ENCODE measurements around the gene ZNF267.

DNA sequence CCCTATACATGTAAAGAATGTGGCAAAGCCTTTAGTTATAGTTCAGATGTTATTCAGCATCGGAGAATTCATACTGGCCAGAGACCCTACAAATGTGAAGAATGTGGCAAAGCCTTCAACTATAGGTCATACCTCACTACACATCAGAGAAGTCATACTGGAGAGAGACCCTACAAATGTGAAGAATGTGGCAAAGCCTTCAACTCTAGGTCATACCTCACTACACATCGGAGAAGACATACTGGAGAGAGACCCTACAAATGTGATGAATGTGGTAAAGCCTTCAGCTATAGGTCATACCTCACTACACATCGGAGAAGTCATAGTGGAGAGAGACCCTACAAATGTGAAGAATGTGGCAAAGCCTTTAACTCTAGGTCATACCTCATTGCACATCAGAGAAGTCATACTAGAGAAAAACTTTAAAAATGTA lies 42.5 kb downstream of the ZNF267 start:
- TF ChIP-seq, protein P1, sequence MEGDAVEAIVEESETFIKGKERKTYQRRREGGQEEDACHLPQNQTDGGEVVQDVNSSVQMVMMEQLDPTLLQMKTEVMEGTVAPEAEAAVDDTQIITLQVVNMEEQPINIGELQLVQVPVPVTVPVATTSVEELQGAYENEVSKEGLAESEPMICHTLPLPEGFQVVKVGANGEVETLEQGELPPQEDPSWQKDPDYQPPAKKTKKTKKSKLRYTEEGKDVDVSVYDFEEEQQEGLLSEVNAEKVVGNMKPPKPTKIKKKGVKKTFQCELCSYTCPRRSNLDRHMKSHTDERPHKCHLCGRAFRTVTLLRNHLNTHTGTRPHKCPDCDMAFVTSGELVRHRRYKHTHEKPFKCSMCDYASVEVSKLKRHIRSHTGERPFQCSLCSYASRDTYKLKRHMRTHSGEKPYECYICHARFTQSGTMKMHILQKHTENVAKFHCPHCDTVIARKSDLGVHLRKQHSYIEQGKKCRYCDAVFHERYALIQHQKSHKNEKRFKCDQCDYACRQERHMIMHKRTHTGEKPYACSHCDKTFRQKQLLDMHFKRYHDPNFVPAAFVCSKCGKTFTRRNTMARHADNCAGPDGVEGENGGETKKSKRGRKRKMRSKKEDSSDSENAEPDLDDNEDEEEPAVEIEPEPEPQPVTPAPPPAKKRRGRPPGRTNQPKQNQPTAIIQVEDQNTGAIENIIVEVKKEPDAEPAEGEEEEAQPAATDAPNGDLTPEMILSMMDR (IDR thresholded peaks at IDR 0.05 in 4 of 5, conservative IDR thresholded peaks at IDR 0.05 in 1 of 5) = no peak
- no peak for TF ChIP-seq POLR2A (IDR thresholded peaks at IDR 0.05)
